DND-41 (cell line): ENCODE results near the gene RERG.

Experiments
- EZH2 ChIP-seq: IDR thresholded peaks from 3 replicates; pipeline ENCODE4 v1.6.1; 2012; ENCODE audit warnings: borderline replicate concordance, low read depth, mild to moderate bottlenecking, moderate library complexity, low read length, inconsistent platforms; ENCODE audit not compliant: severe bottlenecking
- TF ChIP-seq, protein P1 (sequence below): IDR thresholded peaks from 2 replicates; pipeline ENCODE4 v1.5.1; 2012; ENCODE audit warnings: borderline replicate concordance, low read length, moderate library complexity, mild to moderate bottlenecking; ENCODE audit not compliant: poor library complexity, severe bottlenecking; ENCODE audit errors: extremely low read depth

DNA sequence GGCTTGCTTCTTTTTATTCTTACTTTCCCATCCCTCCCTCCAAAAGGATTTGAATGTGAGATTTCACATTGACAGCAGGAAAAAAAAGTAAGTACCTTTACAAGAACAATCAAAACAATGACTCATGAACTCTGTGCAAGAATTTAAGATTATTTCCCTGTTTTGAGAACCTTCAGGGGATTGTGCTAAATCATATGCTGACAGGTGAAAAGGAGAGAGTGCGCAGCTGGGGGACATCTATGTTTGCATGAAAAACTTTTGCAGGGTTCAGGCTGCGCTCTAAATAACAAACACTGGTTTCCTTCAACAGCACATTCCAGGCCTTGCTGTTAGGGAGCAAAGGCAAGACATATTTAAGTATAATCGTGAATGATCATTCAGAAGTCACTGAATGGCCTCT is 27.3 kb downstream of the RERG start:
- no peak for TF ChIP-seq EZH2
- TF ChIP-seq, protein P1, sequence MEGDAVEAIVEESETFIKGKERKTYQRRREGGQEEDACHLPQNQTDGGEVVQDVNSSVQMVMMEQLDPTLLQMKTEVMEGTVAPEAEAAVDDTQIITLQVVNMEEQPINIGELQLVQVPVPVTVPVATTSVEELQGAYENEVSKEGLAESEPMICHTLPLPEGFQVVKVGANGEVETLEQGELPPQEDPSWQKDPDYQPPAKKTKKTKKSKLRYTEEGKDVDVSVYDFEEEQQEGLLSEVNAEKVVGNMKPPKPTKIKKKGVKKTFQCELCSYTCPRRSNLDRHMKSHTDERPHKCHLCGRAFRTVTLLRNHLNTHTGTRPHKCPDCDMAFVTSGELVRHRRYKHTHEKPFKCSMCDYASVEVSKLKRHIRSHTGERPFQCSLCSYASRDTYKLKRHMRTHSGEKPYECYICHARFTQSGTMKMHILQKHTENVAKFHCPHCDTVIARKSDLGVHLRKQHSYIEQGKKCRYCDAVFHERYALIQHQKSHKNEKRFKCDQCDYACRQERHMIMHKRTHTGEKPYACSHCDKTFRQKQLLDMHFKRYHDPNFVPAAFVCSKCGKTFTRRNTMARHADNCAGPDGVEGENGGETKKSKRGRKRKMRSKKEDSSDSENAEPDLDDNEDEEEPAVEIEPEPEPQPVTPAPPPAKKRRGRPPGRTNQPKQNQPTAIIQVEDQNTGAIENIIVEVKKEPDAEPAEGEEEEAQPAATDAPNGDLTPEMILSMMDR: no peak
